WERI-Rb-1 (cell line): ENCODE data around the gene MAPK8IP1.

Experiments used
- DNase-seq: peaks from one replicate; pipeline ENCODE4 v3.0.0-alpha.2; 2020
- H3K27ac ChIP-seq: fragments of 250-450 bp; sonication (Bioruptor Pico); 2 replicates; pipeline ENCODE4 v1.5.1; 2020; ENCODE audit warnings: mild to moderate bottlenecking, moderate library complexity
- H3K27me3 ChIP-seq: fragments of 250-450 bp; sonication (Bioruptor Pico); 2 replicates; pipeline ENCODE4 v1.5.1; 2021; ENCODE audit warnings: mild to moderate bottlenecking, low read depth, moderate library complexity; ENCODE audit not compliant: insufficient read depth, severe bottlenecking
- H3K36me3 ChIP-seq: fragments of 250-450 bp; sonication (Bioruptor Pico); 2 replicates; pipeline ENCODE4 v1.5.1; 2020; ENCODE audit warnings: mild to moderate bottlenecking, moderate library complexity
- H3K4me3 ChIP-seq: 2 replicates; pipeline ENCODE4 v1.5.1; 2011; ENCODE audit warnings: low read depth, mild to moderate bottlenecking, control low read depth, low read length
- H3K9me3 ChIP-seq: fragments of 250-450 bp; sonication (Bioruptor Pico); 2 replicates; pipeline ENCODE4 v1.5.1; 2021; ENCODE audit warnings: mild to moderate bottlenecking, moderate library complexity; ENCODE audit not compliant: severe bottlenecking
- CTCF ChIP-seq: IDR thresholded peaks from 2 replicates; pipeline ENCODE4 v1.5.1; 2011; ENCODE audit warnings: low read depth, mild to moderate bottlenecking, control low read depth, inconsistent platforms, low read length

Gene MAPK8IP1

GRCh38 chr11:45939836-45940235 lies 54.4 kb downstream of the MAPK8IP1 start:
- no peak for DNase-seq
- no peak for TF ChIP-seq CTCF

DNA sequence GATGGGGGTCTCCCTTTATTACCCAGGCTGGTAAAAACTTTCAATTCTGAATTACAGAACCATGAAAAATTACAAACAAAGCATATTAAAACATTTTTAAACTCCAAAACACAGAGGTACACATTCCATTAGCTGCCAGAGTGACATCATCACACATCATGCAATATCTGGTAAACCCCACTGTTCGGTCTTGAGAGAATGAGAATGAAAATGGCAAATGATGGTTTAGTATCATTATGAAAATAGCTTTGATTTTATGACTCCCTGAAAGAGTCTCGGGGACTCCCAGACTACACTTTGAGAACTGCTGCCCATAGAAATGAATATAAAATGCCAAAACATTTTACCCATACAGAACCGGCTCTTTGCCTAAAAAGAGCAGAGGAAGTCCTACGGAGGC lies 55.8 kb downstream of the MAPK8IP1 start:
- TF ChIP-seq CTCF, result no peak
- DNase-seq, result no peak
- Histone ChIP-seq H3K27ac (no peak overlapping the region), H3K4me3 (no peak overlapping the region), H3K9me3 (no peaks in the 10 kb centered on the region), H3K36me3 (peaks cover 14% of the 10 kb centered on the region), H3K27me3 (no peaks in the 10 kb centered on the region)

More at GRCh38 chr11:45939836-45940235, 54.4 kb downstream of the MAPK8IP1 start:
- H3K4me3 ChIP-seq, result no peak overlapping the region
- H3K27me3 ChIP-seq, result no peaks in the 10 kb centered on the region
- H3K9me3 ChIP-seq, result no peaks in the 10 kb centered on the region
- H3K27ac ChIP-seq, result no peak overlapping the region
- H3K36me3 ChIP-seq, result peaks cover 12% of the 10 kb centered on the region

- Histone ChIP-seq H3K27me3 (no peaks in the 10 kb centered on the region), H3K4me3 (no peak overlapping the region), H3K9me3 (no peaks in the 10 kb centered on the region), H3K36me3 (peaks cover 10% of the 10 kb centered on the region), H3K27ac (no peak overlapping the region)
- no peak for TF ChIP-seq CTCF
- DNase-seq, result no peak
Observed at GRCh38 chr11:45942381-45942780, 56.9 kb downstream of the MAPK8IP1 start.

- peaks cover 25% of the 10 kb centered on the region for H3K36me3 ChIP-seq
Observed at GRCh38 chr11:45945397-45945999, 60.0 kb downstream of the MAPK8IP1 start.

GRCh38 chr11:45947885-45948284 lies 62.4 kb downstream of the MAPK8IP1 start:
- no peaks in the 10 kb centered on the region for H3K9me3 ChIP-seq
- no peaks in the 10 kb centered on the region for H3K27me3 ChIP-seq
- no peak overlapping the region for H3K27ac ChIP-seq
- TF ChIP-seq CTCF, result no peak
- no peak for DNase-seq
- H3K4me3 ChIP-seq, result no peak overlapping the region
- H3K36me3 ChIP-seq, result peaks cover 25% of the 10 kb centered on the region

More at GRCh38 chr11:45945397-45945999, 60.0 kb downstream of the MAPK8IP1 start:
- no peak for TF ChIP-seq CTCF
- Histone ChIP-seq H3K9me3 (no peaks in the 10 kb centered on the region), H3K4me3 (no peak overlapping the region), H3K27me3 (no peaks in the 10 kb centered on the region), H3K27ac (no peak overlapping the region)
- DNase-seq, result no peak

- Histone ChIP-seq H3K36me3 (peaks cover 25% of the 10 kb centered on the region), H3K27ac (no peak overlapping the region), H3K4me3 (no peak overlapping the region), H3K9me3 (no peaks in the 10 kb centered on the region), H3K27me3 (no peaks in the 10 kb centered on the region)
- DNase-seq, result no peak
- TF ChIP-seq CTCF, result no peak
Observed at GRCh38 chr11:45948356-45948755, 62.9 kb downstream of the MAPK8IP1 start.
